ENCODE data around the gene PTPRZ1. TPM values are rescaled to one million over a fixed set of nuclear protein-coding genes. Genes with fewer than 3 reads are reported as not detected.

PTPRZ1 gene
- total and polyA plus RNA-seq, 2 of the 8 experiments (the other 6 are each of a cell fraction or from before 2014, with no cell fraction given), result 112 to 135 TPM

DNA sequence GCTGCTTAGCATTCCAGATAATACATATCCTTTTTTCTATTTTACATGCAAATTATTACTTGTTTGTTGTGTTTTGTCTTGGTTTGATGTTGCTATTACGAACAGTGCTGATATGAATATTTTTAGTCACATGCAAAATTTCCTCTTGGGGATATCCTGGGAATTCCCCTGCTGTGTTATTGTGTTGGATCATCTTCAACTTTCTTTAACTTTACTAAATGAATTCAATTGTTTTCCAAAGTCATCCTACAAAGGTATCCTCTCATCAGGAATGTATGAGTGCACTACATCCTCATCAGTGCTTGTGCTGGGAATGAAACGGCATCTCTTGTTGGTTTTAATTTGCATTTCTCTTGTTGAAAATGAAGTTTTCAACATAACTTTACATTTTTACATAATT, 184.0 kb downstream of the PTPRZ1 start (continued):
- TF ChIP-seq, protein P1, sequence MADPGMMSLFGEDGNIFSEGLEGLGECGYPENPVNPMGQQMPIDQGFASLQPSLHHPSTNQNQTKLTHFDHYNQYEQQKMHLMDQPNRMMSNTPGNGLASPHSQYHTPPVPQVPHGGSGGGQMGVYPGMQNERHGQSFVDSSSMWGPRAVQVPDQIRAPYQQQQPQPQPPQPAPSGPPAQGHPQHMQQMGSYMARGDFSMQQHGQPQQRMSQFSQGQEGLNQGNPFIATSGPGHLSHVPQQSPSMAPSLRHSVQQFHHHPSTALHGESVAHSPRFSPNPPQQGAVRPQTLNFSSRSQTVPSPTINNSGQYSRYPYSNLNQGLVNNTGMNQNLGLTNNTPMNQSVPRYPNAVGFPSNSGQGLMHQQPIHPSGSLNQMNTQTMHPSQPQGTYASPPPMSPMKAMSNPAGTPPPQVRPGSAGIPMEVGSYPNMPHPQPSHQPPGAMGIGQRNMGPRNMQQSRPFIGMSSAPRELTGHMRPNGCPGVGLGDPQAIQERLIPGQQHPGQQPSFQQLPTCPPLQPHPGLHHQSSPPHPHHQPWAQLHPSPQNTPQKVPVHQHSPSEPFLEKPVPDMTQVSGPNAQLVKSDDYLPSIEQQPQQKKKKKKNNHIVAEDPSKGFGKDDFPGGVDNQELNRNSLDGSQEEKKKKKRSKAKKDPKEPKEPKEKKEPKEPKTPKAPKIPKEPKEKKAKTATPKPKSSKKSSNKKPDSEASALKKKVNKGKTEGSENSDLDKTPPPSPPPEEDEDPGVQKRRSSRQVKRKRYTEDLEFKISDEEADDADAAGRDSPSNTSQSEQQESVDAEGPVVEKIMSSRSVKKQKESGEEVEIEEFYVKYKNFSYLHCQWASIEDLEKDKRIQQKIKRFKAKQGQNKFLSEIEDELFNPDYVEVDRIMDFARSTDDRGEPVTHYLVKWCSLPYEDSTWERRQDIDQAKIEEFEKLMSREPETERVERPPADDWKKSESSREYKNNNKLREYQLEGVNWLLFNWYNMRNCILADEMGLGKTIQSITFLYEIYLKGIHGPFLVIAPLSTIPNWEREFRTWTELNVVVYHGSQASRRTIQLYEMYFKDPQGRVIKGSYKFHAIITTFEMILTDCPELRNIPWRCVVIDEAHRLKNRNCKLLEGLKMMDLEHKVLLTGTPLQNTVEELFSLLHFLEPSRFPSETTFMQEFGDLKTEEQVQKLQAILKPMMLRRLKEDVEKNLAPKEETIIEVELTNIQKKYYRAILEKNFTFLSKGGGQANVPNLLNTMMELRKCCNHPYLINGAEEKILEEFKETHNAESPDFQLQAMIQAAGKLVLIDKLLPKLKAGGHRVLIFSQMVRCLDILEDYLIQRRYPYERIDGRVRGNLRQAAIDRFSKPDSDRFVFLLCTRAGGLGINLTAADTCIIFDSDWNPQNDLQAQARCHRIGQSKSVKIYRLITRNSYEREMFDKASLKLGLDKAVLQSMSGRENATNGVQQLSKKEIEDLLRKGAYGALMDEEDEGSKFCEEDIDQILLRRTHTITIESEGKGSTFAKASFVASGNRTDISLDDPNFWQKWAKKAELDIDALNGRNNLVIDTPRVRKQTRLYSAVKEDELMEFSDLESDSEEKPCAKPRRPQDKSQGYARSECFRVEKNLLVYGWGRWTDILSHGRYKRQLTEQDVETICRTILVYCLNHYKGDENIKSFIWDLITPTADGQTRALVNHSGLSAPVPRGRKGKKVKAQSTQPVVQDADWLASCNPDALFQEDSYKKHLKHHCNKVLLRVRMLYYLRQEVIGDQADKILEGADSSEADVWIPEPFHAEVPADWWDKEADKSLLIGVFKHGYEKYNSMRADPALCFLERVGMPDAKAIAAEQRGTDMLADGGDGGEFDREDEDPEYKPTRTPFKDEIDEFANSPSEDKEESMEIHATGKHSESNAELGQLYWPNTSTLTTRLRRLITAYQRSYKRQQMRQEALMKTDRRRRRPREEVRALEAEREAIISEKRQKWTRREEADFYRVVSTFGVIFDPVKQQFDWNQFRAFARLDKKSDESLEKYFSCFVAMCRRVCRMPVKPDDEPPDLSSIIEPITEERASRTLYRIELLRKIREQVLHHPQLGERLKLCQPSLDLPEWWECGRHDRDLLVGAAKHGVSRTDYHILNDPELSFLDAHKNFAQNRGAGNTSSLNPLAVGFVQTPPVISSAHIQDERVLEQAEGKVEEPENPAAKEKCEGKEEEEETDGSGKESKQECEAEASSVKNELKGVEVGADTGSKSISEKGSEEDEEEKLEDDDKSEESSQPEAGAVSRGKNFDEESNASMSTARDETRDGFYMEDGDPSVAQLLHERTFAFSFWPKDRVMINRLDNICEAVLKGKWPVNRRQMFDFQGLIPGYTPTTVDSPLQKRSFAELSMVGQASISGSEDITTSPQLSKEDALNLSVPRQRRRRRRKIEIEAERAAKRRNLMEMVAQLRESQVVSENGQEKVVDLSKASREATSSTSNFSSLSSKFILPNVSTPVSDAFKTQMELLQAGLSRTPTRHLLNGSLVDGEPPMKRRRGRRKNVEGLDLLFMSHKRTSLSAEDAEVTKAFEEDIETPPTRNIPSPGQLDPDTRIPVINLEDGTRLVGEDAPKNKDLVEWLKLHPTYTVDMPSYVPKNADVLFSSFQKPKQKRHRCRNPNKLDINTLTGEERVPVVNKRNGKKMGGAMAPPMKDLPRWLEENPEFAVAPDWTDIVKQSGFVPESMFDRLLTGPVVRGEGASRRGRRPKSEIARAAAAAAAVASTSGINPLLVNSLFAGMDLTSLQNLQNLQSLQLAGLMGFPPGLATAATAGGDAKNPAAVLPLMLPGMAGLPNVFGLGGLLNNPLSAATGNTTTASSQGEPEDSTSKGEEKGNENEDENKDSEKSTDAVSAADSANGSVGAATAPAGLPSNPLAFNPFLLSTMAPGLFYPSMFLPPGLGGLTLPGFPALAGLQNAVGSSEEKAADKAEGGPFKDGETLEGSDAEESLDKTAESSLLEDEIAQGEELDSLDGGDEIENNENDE (IDR thresholded peaks at IDR 0.05; ENCODE audit: insufficient replicate concordance, low read length), result no peak
- TF ChIP-seq CBX8 (IDR thresholded peaks at IDR 0.05; ENCODE audit: borderline replicate concordance, low read depth, low read length) (no peak), MAFK (IDR thresholded peaks at IDR 0.05; ENCODE audit: low read depth, low read length) (no peak), SIN3A (conservative IDR thresholded peaks at IDR 0.05 in 1 of 2, IDR thresholded peaks at IDR 0.05 in 1 of 2; ENCODE audit: low read depth in 1 of 2, low read length in 2 of 2) (no peak), HDAC6 (IDR thresholded peaks at IDR 0.05; ENCODE audit: low read depth, low read length) (no peak), KDM4A (IDR thresholded peaks at IDR 0.05; ENCODE audit: low read depth, low read length, severe bottlenecking) (no peak)
- TF ChIP-seq, protein P2, sequence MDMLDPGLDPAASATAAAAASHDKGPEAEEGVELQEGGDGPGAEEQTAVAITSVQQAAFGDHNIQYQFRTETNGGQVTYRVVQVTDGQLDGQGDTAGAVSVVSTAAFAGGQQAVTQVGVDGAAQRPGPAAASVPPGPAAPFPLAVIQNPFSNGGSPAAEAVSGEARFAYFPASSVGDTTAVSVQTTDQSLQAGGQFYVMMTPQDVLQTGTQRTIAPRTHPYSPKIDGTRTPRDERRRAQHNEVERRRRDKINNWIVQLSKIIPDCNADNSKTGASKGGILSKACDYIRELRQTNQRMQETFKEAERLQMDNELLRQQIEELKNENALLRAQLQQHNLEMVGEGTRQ (IDR thresholded peaks at IDR 0.05; ENCODE audit: low read length), result no peak
- TF ChIP-seq, protein P3, sequence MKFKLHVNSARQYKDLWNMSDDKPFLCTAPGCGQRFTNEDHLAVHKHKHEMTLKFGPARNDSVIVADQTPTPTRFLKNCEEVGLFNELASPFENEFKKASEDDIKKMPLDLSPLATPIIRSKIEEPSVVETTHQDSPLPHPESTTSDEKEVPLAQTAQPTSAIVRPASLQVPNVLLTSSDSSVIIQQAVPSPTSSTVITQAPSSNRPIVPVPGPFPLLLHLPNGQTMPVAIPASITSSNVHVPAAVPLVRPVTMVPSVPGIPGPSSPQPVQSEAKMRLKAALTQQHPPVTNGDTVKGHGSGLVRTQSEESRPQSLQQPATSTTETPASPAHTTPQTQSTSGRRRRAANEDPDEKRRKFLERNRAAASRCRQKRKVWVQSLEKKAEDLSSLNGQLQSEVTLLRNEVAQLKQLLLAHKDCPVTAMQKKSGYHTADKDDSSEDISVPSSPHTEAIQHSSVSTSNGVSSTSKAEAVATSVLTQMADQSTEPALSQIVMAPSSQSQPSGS (IDR thresholded peaks at IDR 0.05; ENCODE audit: low read length), result no peak

Data from H1 (cell line).